Neutrophil (primary cell): ENCODE results near the gene CTCFL.

ENCODE experiments used
- H3K27ac ChIP-seq: fragments of 200-600 bp; sonication (generic); 2 replicates; pipeline ENCODE4 v1.5.1; 2016; ENCODE audit warnings: mild to moderate bottlenecking, moderate library complexity
- H3K27me3 ChIP-seq: fragments of 200-600 bp; sonication (generic); 2 replicates; pipeline ENCODE4 v1.6.0; 2016; ENCODE audit warnings: mild to moderate bottlenecking
- H3K36me3 ChIP-seq: fragments of 200-600 bp; sonication (generic); 2 replicates; pipeline ENCODE4 v1.5.1; 2017
- H3K4me1 ChIP-seq, 2 experiments: fragments of 200-600 bp in 1 of 2; sonication (generic) in 1 of 2; 1 replicate in 1 of 2; 2 replicates in 1 of 2; pipeline versions ENCODE4 v1.5.1 to v1.6.1; 2013 to 2016; ENCODE audit warnings: low read depth in 1 of 2, low read length in 1 of 2, mild to moderate bottlenecking in 1 of 2, moderate library complexity in 1 of 2; ENCODE audit not compliant: control insufficient read depth in 1 of 2, insufficient read depth in 1 of 2
- H3K4me3 ChIP-seq, 2 experiments: fragments of 200-600 bp in 1 of 2; sonication (generic) in 1 of 2; 1 replicate in 1 of 2; 2 replicates in 1 of 2; pipeline ENCODE4 v1.5.1; 2013 to 2016; ENCODE audit warnings: low read depth in 1 of 2, low read length in 1 of 2, mild to moderate bottlenecking in 1 of 2, moderate library complexity in 1 of 2
- H3K9me3 ChIP-seq: fragments of 200-600 bp; sonication (generic); 2 replicates; pipeline ENCODE4 v1.5.1; 2016
- TF ChIP-seq, protein P1 (sequence below): fragments of 200-600 bp; sonication (generic); IDR thresholded peaks from 2 replicates; pipeline ENCODE4 v1.5.1; 2016; ENCODE audit warnings: antibody characterized with exemption

Gene CTCFL

DNA sequence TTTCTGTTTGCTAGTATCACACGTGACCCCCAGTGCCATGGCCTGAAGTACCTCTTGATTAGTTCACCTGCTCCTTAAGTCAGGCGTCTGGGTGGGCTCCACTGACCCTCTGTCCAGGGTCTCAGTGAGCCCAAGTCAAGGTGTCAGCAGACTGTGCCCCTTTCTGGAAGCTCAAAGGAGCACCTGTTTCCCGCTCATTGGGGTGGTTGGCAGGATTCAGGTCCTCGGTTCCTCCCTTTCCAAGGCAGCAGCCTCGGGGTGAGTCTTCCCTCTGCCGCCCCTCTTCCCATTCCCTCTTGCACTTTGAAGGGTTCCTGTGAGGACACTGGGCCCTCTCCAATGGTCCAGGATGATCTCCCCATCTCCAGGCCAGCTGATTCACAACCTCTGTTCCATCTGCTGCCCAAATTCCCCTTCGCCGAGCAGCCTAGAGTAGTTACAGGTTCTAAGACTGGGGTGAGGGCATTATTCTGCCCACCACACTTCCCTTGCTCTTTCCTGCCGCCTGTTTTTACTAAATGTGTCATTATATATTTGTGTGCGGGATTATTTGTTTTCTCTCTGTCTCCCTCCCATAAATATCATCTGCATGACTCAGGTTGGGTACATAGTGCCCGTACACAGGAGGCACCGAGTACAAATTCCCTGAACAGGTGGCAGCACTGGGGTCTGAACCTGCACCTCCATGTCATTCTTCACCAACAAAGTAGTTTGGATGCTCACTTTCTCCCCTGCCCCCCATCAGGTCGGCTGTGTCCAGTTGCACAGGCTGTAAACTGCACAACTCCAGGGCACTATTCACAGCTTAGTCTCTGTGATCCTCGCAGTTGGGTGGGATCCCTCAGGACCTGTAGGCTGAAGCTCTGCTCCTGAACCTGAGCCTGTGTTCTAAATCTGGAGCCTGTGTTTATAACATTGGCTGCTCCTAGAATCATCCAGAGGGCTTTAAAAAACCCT, 75.3 kb downstream of the CTCFL start:
- Histone ChIP-seq H3K27ac (peak overlapping the region; percentile 84), H3K27me3 (no peaks in the 10 kb centered on the region), H3K4me1 (peaks cover 80 to 86% of the 10 kb centered on the region in 2 experiments), H3K9me3 (no peaks in the 10 kb centered on the region), H3K4me3 (peak overlapping the region; percentile 43 to 55), H3K36me3 (no peaks in the 10 kb centered on the region)
- TF ChIP-seq, protein P1, sequence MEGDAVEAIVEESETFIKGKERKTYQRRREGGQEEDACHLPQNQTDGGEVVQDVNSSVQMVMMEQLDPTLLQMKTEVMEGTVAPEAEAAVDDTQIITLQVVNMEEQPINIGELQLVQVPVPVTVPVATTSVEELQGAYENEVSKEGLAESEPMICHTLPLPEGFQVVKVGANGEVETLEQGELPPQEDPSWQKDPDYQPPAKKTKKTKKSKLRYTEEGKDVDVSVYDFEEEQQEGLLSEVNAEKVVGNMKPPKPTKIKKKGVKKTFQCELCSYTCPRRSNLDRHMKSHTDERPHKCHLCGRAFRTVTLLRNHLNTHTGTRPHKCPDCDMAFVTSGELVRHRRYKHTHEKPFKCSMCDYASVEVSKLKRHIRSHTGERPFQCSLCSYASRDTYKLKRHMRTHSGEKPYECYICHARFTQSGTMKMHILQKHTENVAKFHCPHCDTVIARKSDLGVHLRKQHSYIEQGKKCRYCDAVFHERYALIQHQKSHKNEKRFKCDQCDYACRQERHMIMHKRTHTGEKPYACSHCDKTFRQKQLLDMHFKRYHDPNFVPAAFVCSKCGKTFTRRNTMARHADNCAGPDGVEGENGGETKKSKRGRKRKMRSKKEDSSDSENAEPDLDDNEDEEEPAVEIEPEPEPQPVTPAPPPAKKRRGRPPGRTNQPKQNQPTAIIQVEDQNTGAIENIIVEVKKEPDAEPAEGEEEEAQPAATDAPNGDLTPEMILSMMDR = no peak

DNA sequence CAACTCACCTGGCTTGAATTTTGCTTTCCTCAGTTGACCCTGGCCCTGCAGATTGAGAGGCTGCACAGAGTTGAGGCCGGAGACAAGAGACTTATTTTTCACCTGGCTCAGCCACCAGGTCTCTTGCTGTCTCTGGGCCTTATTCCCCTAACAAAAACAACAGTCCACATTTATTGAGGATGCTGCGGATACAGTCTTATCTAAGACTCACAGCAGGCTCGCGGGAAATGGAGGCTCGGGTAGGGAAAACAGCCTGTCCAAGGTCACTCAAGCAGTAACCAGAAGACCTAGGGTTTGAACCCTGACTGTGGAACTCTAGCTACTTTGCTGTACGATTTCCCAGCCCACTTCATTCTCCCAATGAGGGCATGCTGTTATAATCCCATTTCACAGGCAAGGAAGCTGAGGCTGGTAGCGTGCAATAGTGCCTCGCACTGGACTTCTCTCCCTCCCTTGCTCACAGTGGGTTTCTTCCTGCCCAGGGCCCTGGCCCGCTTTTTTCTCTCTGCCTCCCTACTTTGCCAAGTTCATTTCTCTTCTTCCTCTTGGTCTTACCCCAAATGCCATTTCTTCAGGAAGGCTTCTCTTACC, 76.1 kb downstream of the CTCFL start:
- peaks cover 74 to 82% of the 10 kb centered on the region in 2 experiments for H3K4me1 ChIP-seq
- no peaks in the 10 kb centered on the region for H3K9me3 ChIP-seq
- no peaks in the 10 kb centered on the region for H3K27me3 ChIP-seq
- no peaks in the 10 kb centered on the region for H3K36me3 ChIP-seq
- TF ChIP-seq, protein P1 = no peak
- H3K4me3 ChIP-seq = no peak overlapping the region
- peak overlapping the region; percentile 84 for H3K27ac ChIP-seq
